ENCODE measurements around the gene MYH4.

Gene MYH4

GRCh38 chr17:10458701-10459100 lies 10.7 kb downstream of the MYH4 start:
- Histone ChIP-seq H3K9ac (ENCODE audit: insufficient read length, low read depth) (no peak overlapping the region), H3K4me3 (ENCODE audit: insufficient read length, low read depth) (no peak overlapping the region), H3K36me3 (ENCODE audit: insufficient read depth, insufficient read length, low read length) (no peaks in the 10 kb centered on the region), H3K9me3 (ENCODE audit: insufficient read depth, low read length) (no peaks in the 10 kb centered on the region), H3K4me1 (ENCODE audit: insufficient read depth, insufficient read length) (no peaks in the 10 kb centered on the region), H3K27me3 (ENCODE audit: insufficient read depth, insufficient read length) (no peaks in the 10 kb centered on the region)
- DNase-seq (ENCODE audit: low read depth, low spot score) = no peak
- TF ChIP-seq ZNF274 (IDR thresholded peaks at IDR 0.05; ENCODE audit: low read depth, low read length) = no peak
- no peak for TF ChIP-seq YY1 (IDR thresholded peaks at IDR 0.05; ENCODE audit: insufficient read depth, insufficient read length)
- no peak for TF ChIP-seq SUZ12 (IDR thresholded peaks at IDR 0.05; ENCODE audit: extremely low read depth, insufficient read depth, insufficient read length)

- Histone ChIP-seq H3K27me3 (ENCODE audit: insufficient read depth, insufficient read length) (no peaks in the 10 kb centered on the region), H3K4me1 (ENCODE audit: insufficient read depth, insufficient read length) (no peaks in the 10 kb centered on the region), H3K4me3 (ENCODE audit: insufficient read length, low read depth) (no peak overlapping the region), H3K36me3 (ENCODE audit: insufficient read depth, insufficient read length, low read length) (no peaks in the 10 kb centered on the region), H3K9ac (ENCODE audit: insufficient read length, low read depth) (no peak overlapping the region), H3K9me3 (ENCODE audit: insufficient read depth, low read length) (no peaks in the 10 kb centered on the region)
- TF ChIP-seq SUZ12 (IDR thresholded peaks at IDR 0.05; ENCODE audit: extremely low read depth, insufficient read depth, insufficient read length) = no peak
- TF ChIP-seq ZNF274 (IDR thresholded peaks at IDR 0.05; ENCODE audit: low read depth, low read length) = no peak
- TF ChIP-seq YY1 (IDR thresholded peaks at IDR 0.05; ENCODE audit: insufficient read depth, insufficient read length) = no peak
- DNase-seq (ENCODE audit: low read depth, low spot score) = no peak
Measured at GRCh38 chr17:10457952-10458351, 11.4 kb downstream of the MYH4 start.

- Histone ChIP-seq H3K9ac (ENCODE audit: insufficient read length, low read depth) (no peak overlapping the region), H3K9me3 (ENCODE audit: insufficient read depth, low read length) (no peaks in the 10 kb centered on the region), H3K36me3 (ENCODE audit: insufficient read depth, insufficient read length, low read length) (no peaks in the 10 kb centered on the region), H3K4me1 (ENCODE audit: insufficient read depth, insufficient read length) (no peaks in the 10 kb centered on the region), H3K4me3 (ENCODE audit: insufficient read length, low read depth) (no peak overlapping the region), H3K27me3 (ENCODE audit: insufficient read depth, insufficient read length) (no peaks in the 10 kb centered on the region)
- DNase-seq (ENCODE audit: low read depth, low spot score) = no peak
- TF ChIP-seq SUZ12 (IDR thresholded peaks at IDR 0.05; ENCODE audit: extremely low read depth, insufficient read depth, insufficient read length) (no peak), ZNF274 (IDR thresholded peaks at IDR 0.05; ENCODE audit: low read depth, low read length) (no peak), YY1 (IDR thresholded peaks at IDR 0.05; ENCODE audit: insufficient read depth, insufficient read length) (no peak)
Measured at GRCh38 chr17:10447026-10447931, 22.1 kb downstream of the MYH4 start.

GRCh38 chr17:10439816-10440215 lies 29.5 kb downstream of the MYH4 start:
- Histone ChIP-seq H3K27me3 (ENCODE audit: insufficient read depth, insufficient read length) (no peaks in the 10 kb centered on the region), H3K4me1 (ENCODE audit: insufficient read depth, insufficient read length) (no peaks in the 10 kb centered on the region), H3K36me3 (ENCODE audit: insufficient read depth, insufficient read length, low read length) (no peaks in the 10 kb centered on the region), H3K9me3 (ENCODE audit: insufficient read depth, low read length) (no peaks in the 10 kb centered on the region), H3K9ac (ENCODE audit: insufficient read length, low read depth) (no peak overlapping the region), H3K4me3 (ENCODE audit: insufficient read length, low read depth) (no peak overlapping the region)
- no peak for TF ChIP-seq YY1 (IDR thresholded peaks at IDR 0.05; ENCODE audit: insufficient read depth, insufficient read length)
- no peak for TF ChIP-seq ZNF274 (IDR thresholded peaks at IDR 0.05; ENCODE audit: low read depth, low read length)
- TF ChIP-seq SUZ12 (IDR thresholded peaks at IDR 0.05; ENCODE audit: extremely low read depth, insufficient read depth, insufficient read length) = no peak
- DNase-seq (ENCODE audit: low read depth, low spot score) = no peak

- DNase-seq (ENCODE audit: low read depth, low spot score) = no peak
- no peak overlapping the region for H3K9ac ChIP-seq (ENCODE audit: insufficient read length, low read depth)
- H3K36me3 ChIP-seq (ENCODE audit: insufficient read depth, insufficient read length, low read length) = no peaks in the 10 kb centered on the region
- TF ChIP-seq YY1 (IDR thresholded peaks at IDR 0.05; ENCODE audit: insufficient read depth, insufficient read length) (no peak), ZNF274 (IDR thresholded peaks at IDR 0.05; ENCODE audit: low read depth, low read length) (no peak), SUZ12 (IDR thresholded peaks at IDR 0.05; ENCODE audit: extremely low read depth, insufficient read depth, insufficient read length) (no peak)
- H3K4me3 ChIP-seq (ENCODE audit: insufficient read length, low read depth) = no peak overlapping the region
- H3K4me1 ChIP-seq (ENCODE audit: insufficient read depth, insufficient read length) = no peaks in the 10 kb centered on the region
- no peaks in the 10 kb centered on the region for H3K9me3 ChIP-seq (ENCODE audit: insufficient read depth, low read length)
- no peaks in the 10 kb centered on the region for H3K27me3 ChIP-seq (ENCODE audit: insufficient read depth, insufficient read length)
Measured at GRCh38 chr17:10435096-10435495, 34.3 kb downstream of the MYH4 start.

GRCh38 chr17:10429421-10430045 lies 39.8 kb downstream of the MYH4 start:
- Histone ChIP-seq H3K4me3 (ENCODE audit: insufficient read length, low read depth) (no peak overlapping the region), H3K4me1 (ENCODE audit: insufficient read depth, insufficient read length) (no peaks in the 10 kb centered on the region), H3K9ac (ENCODE audit: insufficient read length, low read depth) (no peak overlapping the region), H3K9me3 (ENCODE audit: insufficient read depth, low read length) (no peaks in the 10 kb centered on the region), H3K27me3 (ENCODE audit: insufficient read depth, insufficient read length) (no peaks in the 10 kb centered on the region), H3K36me3 (ENCODE audit: insufficient read depth, insufficient read length, low read length) (no peaks in the 10 kb centered on the region)
- TF ChIP-seq SUZ12 (IDR thresholded peaks at IDR 0.05; ENCODE audit: extremely low read depth, insufficient read depth, insufficient read length) (no peak), YY1 (IDR thresholded peaks at IDR 0.05; ENCODE audit: insufficient read depth, insufficient read length) (no peak), ZNF274 (IDR thresholded peaks at IDR 0.05; ENCODE audit: low read depth, low read length) (no peak)
- no peak for DNase-seq (ENCODE audit: low read depth, low spot score)

- H3K27me3 ChIP-seq (ENCODE audit: insufficient read depth, insufficient read length) = no peaks in the 10 kb centered on the region
Measured at GRCh38 chr17:10428781-10429180, 40.6 kb downstream of the MYH4 start.

More at GRCh38 chr17:10428781-10429180, 40.6 kb downstream of the MYH4 start:
- no peak overlapping the region for H3K4me3 ChIP-seq (ENCODE audit: insufficient read length, low read depth)
- no peaks in the 10 kb centered on the region for H3K36me3 ChIP-seq (ENCODE audit: insufficient read depth, insufficient read length, low read length)
- DNase-seq (ENCODE audit: low read depth, low spot score) = no peak
- H3K4me1 ChIP-seq (ENCODE audit: insufficient read depth, insufficient read length) = no peaks in the 10 kb centered on the region
- no peak for TF ChIP-seq SUZ12 (IDR thresholded peaks at IDR 0.05; ENCODE audit: extremely low read depth, insufficient read depth, insufficient read length)
- no peak for TF ChIP-seq YY1 (IDR thresholded peaks at IDR 0.05; ENCODE audit: insufficient read depth, insufficient read length)
- TF ChIP-seq ZNF274 (IDR thresholded peaks at IDR 0.05; ENCODE audit: low read depth, low read length) = no peak
- no peaks in the 10 kb centered on the region for H3K9me3 ChIP-seq (ENCODE audit: insufficient read depth, low read length)
- no peak overlapping the region for H3K9ac ChIP-seq (ENCODE audit: insufficient read length, low read depth)

Data from NT2/D1 (cell line).